Chondrocyte (in vitro differentiated cells): ENCODE data around the gene RBPJ. TPM values are rescaled to one million over a fixed set of nuclear protein-coding genes. Genes with fewer than 3 reads are reported as not detected.

Source experiments
- DNase-seq: peaks from one replicate; pipeline ENCODE4 v3.0.0; 2021; ENCODE audit warnings: mixed read lengths, low spot score
- H3K27ac Mint-ChIP-seq: one replicate; pipeline ENCODE4 v1.8.0; 2021; ENCODE audit warnings: mild to moderate bottlenecking, moderate library complexity, mixed read lengths; ENCODE audit not compliant: unreplicated experiment
- H3K27me3 Mint-ChIP-seq: 2 replicates; pipeline ENCODE4 v1.8.0; 2021; ENCODE audit warnings: low read depth, mixed read lengths
- H3K36me3 Mint-ChIP-seq: 2 replicates; pipeline ENCODE4 v1.8.0; 2021; ENCODE audit warnings: low read depth, mixed read lengths
- H3K4me1 Mint-ChIP-seq: 2 replicates; pipeline ENCODE4 v1.8.0; 2021; ENCODE audit warnings: low read depth, mild to moderate bottlenecking, mixed read lengths
- H3K4me3 Mint-ChIP-seq: one replicate; pipeline ENCODE4 v1.8.0; 2021; ENCODE audit warnings: mild to moderate bottlenecking, moderate library complexity, mixed read lengths; ENCODE audit not compliant: unreplicated experiment
- H3K9me3 Mint-ChIP-seq: 2 replicates; pipeline ENCODE4 v1.8.0; 2021; ENCODE audit warnings: low read depth, mixed read lengths
- CTCF ChIP-seq: fragments of 200-600 bp; sonication (generic); IDR thresholded peaks from 2 replicates; pipeline ENCODE4 v1.5.0; 2021; ENCODE audit warnings: antibody characterized with exemption, mild to moderate bottlenecking, moderate library complexity
- total RNA-seq: library from RNA; stranded (reverse); gene quantifications from 3 replicates; pipeline ENCODE4 v1.2.1, GENCODE V29; 2021

Gene RBPJ
- total RNA-seq, 1 donor from 2014 or later = 58.5 TPM

- Mint-ChIP-seq H3K27ac (no peak overlapping the region), H3K36me3 (no peaks in the 10 kb centered on the region), H3K4me1 (peaks cover 25% of the 10 kb centered on the region), H3K4me3 (no peak overlapping the region), H3K9me3 (no peaks in the 10 kb centered on the region), H3K27me3 (no peaks in the 10 kb centered on the region)
- DNase-seq = no peak
- no peak for TF ChIP-seq CTCF
Measured at GRCh38 chr4:26302031-26302899, 18.5 kb upstream of the RBPJ start.

GRCh38 chr4:26303008-26303407 is 17.8 kb upstream of the RBPJ start:
- Mint-ChIP-seq H3K9me3 (no peaks in the 10 kb centered on the region), H3K36me3 (no peaks in the 10 kb centered on the region), H3K4me1 (peaks cover 19% of the 10 kb centered on the region), H3K4me3 (no peak overlapping the region), H3K27ac (no peak overlapping the region), H3K27me3 (no peaks in the 10 kb centered on the region)
- no peak for DNase-seq
- TF ChIP-seq CTCF = no peak

- Mint-ChIP-seq H3K9me3 (no peaks in the 10 kb centered on the region), H3K36me3 (no peaks in the 10 kb centered on the region), H3K27me3 (no peaks in the 10 kb centered on the region), H3K27ac (no peak overlapping the region), H3K4me3 (no peak overlapping the region), H3K4me1 (peaks cover 6% of the 10 kb centered on the region)
- no peak for DNase-seq
- TF ChIP-seq CTCF = no peak
Measured at GRCh38 chr4:26307037-26307800, 13.6 kb upstream of the RBPJ start.

- Mint-ChIP-seq H3K27me3 (no peaks in the 10 kb centered on the region), H3K36me3 (no peaks in the 10 kb centered on the region), H3K27ac (no peak overlapping the region), H3K4me3 (no peak overlapping the region), H3K4me1 (peaks cover 6% of the 10 kb centered on the region), H3K9me3 (no peaks in the 10 kb centered on the region)
- TF ChIP-seq CTCF = no peak
- no peak for DNase-seq
Measured at GRCh38 chr4:26308568-26308967, 12.2 kb upstream of the RBPJ start.

- peaks cover 8% of the 10 kb centered on the region for H3K9me3 Mint-ChIP-seq
- H3K36me3 Mint-ChIP-seq = peaks cover 3% of the 10 kb centered on the region
- no peak overlapping the region for H3K27ac Mint-ChIP-seq
- H3K4me1 Mint-ChIP-seq = peaks cover 6% of the 10 kb centered on the region
- DNase-seq = no peak
- H3K4me3 Mint-ChIP-seq = no peak overlapping the region
- no peak for TF ChIP-seq CTCF
- no peaks in the 10 kb centered on the region for H3K27me3 Mint-ChIP-seq
Measured at GRCh38 chr4:26310264-26310663, 10.6 kb upstream of the RBPJ start.
